ENCODE data around the gene KIFC3.
"Not testable (repeated sequence)": the region's sequence is repeated elsewhere in the genome, so short reads cannot be mapped to it uniquely, and the experiment has no call there.

The KIFC3 gene

GRCh38 chr16:57823836-57824235 lies 21.5 kb upstream of the KIFC3 start:
- Histone ChIP-seq H3K4me1 (ENCODE audit: control insufficient read depth, insufficient read depth, low read length) (no peaks in the 10 kb centered on the region), H3K9ac (ENCODE audit: low read depth, low read length) (no peak overlapping the region)

GRCh38 chr16:57822856-57823255 lies 20.6 kb upstream of the KIFC3 start:
- Histone ChIP-seq H3K27ac (ENCODE audit: low read depth, low read length) (no peak overlapping the region), H3K9ac (ENCODE audit: low read depth, low read length) (no peak overlapping the region), H3K4me1 (ENCODE audit: control insufficient read depth, insufficient read depth, low read length) (no peaks in the 10 kb centered on the region), H3K36me3 (ENCODE audit: control insufficient read depth, insufficient read depth, low read length) (no peaks in the 10 kb centered on the region), H3K9me3 (ENCODE audit: control insufficient read depth, insufficient read depth, low read length) (no peaks in the 10 kb centered on the region), H3K27me3 (ENCODE audit: control insufficient read depth, insufficient read depth, low read length) (no peaks in the 10 kb centered on the region), H3K4me3 (ENCODE audit: low read depth, low read length) (no peak overlapping the region)

More at GRCh38 chr16:57823836-57824235, 21.5 kb upstream of the KIFC3 start:
- H3K27me3 ChIP-seq (ENCODE audit: control insufficient read depth, insufficient read depth, low read length): no peaks in the 10 kb centered on the region
- H3K36me3 ChIP-seq (ENCODE audit: control insufficient read depth, insufficient read depth, low read length): no peaks in the 10 kb centered on the region
- H3K27ac ChIP-seq (ENCODE audit: low read depth, low read length): no peak overlapping the region
- no peak overlapping the region for H3K4me3 ChIP-seq (ENCODE audit: low read depth, low read length)
- no peaks in the 10 kb centered on the region for H3K9me3 ChIP-seq (ENCODE audit: control insufficient read depth, insufficient read depth, low read length)

GRCh38 chr16:57822018-57822553 lies 19.8 kb upstream of the KIFC3 start:
- Histone ChIP-seq H3K4me1 (ENCODE audit: control insufficient read depth, insufficient read depth, low read length) (no peaks in the 10 kb centered on the region), H3K27ac (ENCODE audit: low read depth, low read length) (no peak overlapping the region), H3K4me3 (ENCODE audit: low read depth, low read length) (no peak overlapping the region), H3K9ac (ENCODE audit: low read depth, low read length) (no peak overlapping the region), H3K9me3 (ENCODE audit: control insufficient read depth, insufficient read depth, low read length) (no peaks in the 10 kb centered on the region), H3K36me3 (ENCODE audit: control insufficient read depth, insufficient read depth, low read length) (no peaks in the 10 kb centered on the region), H3K27me3 (ENCODE audit: control insufficient read depth, insufficient read depth, low read length) (no peaks in the 10 kb centered on the region)

GRCh38 chr16:57821149-57821971 lies 19.1 kb upstream of the KIFC3 start:
- peaks cover 4% of the 10 kb centered on the region; the same call in 1 of the 2 replicates for H3K4me1 ChIP-seq (ENCODE audit: control insufficient read depth, insufficient read depth, low read length)
- H3K27ac ChIP-seq (ENCODE audit: low read depth, low read length): no peak overlapping the region
- H3K9ac ChIP-seq (ENCODE audit: low read depth, low read length): no peak overlapping the region

GRCh38 chr16:57818377-57819064 lies 16.2 kb upstream of the KIFC3 start:
- H3K27ac ChIP-seq (ENCODE audit: low read depth, low read length): no peak overlapping the region
- H3K4me1 ChIP-seq (ENCODE audit: control insufficient read depth, insufficient read depth, low read length): peaks cover 7% of the 10 kb centered on the region; the same call in 1 of the 2 replicates
- no peaks in the 10 kb centered on the region for H3K36me3 ChIP-seq (ENCODE audit: control insufficient read depth, insufficient read depth, low read length)
- no peak overlapping the region for H3K9ac ChIP-seq (ENCODE audit: low read depth, low read length)
- H3K4me3 ChIP-seq (ENCODE audit: low read depth, low read length): no peak overlapping the region
- H3K27me3 ChIP-seq (ENCODE audit: control insufficient read depth, insufficient read depth, low read length): no peaks in the 10 kb centered on the region
- H3K9me3 ChIP-seq (ENCODE audit: control insufficient read depth, insufficient read depth, low read length): no peaks in the 10 kb centered on the region

More at GRCh38 chr16:57821149-57821971, 19.1 kb upstream of the KIFC3 start:
- no peaks in the 10 kb centered on the region for H3K27me3 ChIP-seq (ENCODE audit: control insufficient read depth, insufficient read depth, low read length)
- no peaks in the 10 kb centered on the region for H3K36me3 ChIP-seq (ENCODE audit: control insufficient read depth, insufficient read depth, low read length)
- H3K4me3 ChIP-seq (ENCODE audit: low read depth, low read length): no peak overlapping the region
- no peaks in the 10 kb centered on the region for H3K9me3 ChIP-seq (ENCODE audit: control insufficient read depth, insufficient read depth, low read length)

GRCh38 chr16:57817680-57818079 lies 15.4 kb upstream of the KIFC3 start:
- no peak overlapping the region for H3K27ac ChIP-seq (ENCODE audit: low read depth, low read length)

GRCh38 chr16:57815987-57816745 lies 13.9 kb upstream of the KIFC3 start:
- Histone ChIP-seq H3K4me1 (ENCODE audit: control insufficient read depth, insufficient read depth, low read length) (peaks cover 12% of the 10 kb centered on the region; the same call in 1 of the 2 replicates), H3K4me3 (ENCODE audit: low read depth, low read length) (no peak overlapping the region), H3K9ac (ENCODE audit: low read depth, low read length) (no peak overlapping the region), H3K27ac (ENCODE audit: low read depth, low read length) (peak overlapping the region; percentile 59), H3K27me3 (ENCODE audit: control insufficient read depth, insufficient read depth, low read length) (no peaks in the 10 kb centered on the region), H3K9me3 (ENCODE audit: control insufficient read depth, insufficient read depth, low read length) (no peaks in the 10 kb centered on the region), H3K36me3 (ENCODE audit: control insufficient read depth, insufficient read depth, low read length) (no peaks in the 10 kb centered on the region)

More at GRCh38 chr16:57817680-57818079, 15.4 kb upstream of the KIFC3 start:
- H3K9me3 ChIP-seq (ENCODE audit: control insufficient read depth, insufficient read depth, low read length): no peaks in the 10 kb centered on the region
- H3K4me3 ChIP-seq (ENCODE audit: low read depth, low read length): no peak overlapping the region
- H3K27me3 ChIP-seq (ENCODE audit: control insufficient read depth, insufficient read depth, low read length): no peaks in the 10 kb centered on the region
- H3K36me3 ChIP-seq (ENCODE audit: control insufficient read depth, insufficient read depth, low read length): no peaks in the 10 kb centered on the region
- no peak overlapping the region for H3K9ac ChIP-seq (ENCODE audit: low read depth, low read length)
- peaks cover 8% of the 10 kb centered on the region; the same call in 1 of the 2 replicates for H3K4me1 ChIP-seq (ENCODE audit: control insufficient read depth, insufficient read depth, low read length)

GRCh38 chr16:57814896-57815295 lies 12.6 kb upstream of the KIFC3 start:
- Histone ChIP-seq H3K4me1 (ENCODE audit: control insufficient read depth, insufficient read depth, low read length) (peaks cover 18% of the 10 kb centered on the region; the same call in 1 of the 2 replicates), H3K27me3 (ENCODE audit: control insufficient read depth, insufficient read depth, low read length) (no peaks in the 10 kb centered on the region), H3K4me3 (ENCODE audit: low read depth, low read length) (no peak overlapping the region), H3K36me3 (ENCODE audit: control insufficient read depth, insufficient read depth, low read length) (no peaks in the 10 kb centered on the region), H3K9ac (ENCODE audit: low read depth, low read length) (no peak overlapping the region), H3K27ac (ENCODE audit: low read depth, low read length) (no peak overlapping the region), H3K9me3 (ENCODE audit: control insufficient read depth, insufficient read depth, low read length) (no peaks in the 10 kb centered on the region)

- Histone ChIP-seq H3K27ac (ENCODE audit: low read depth, low read length) (no peak overlapping the region), H3K9me3 (ENCODE audit: control insufficient read depth, insufficient read depth, low read length) (no peaks in the 10 kb centered on the region), H3K36me3 (ENCODE audit: control insufficient read depth, insufficient read depth, low read length) (no peaks in the 10 kb centered on the region), H3K9ac (ENCODE audit: low read depth, low read length) (no peak overlapping the region), H3K27me3 (ENCODE audit: control insufficient read depth, insufficient read depth, low read length) (no peaks in the 10 kb centered on the region), H3K4me3 (ENCODE audit: low read depth, low read length) (no peak overlapping the region), H3K4me1 (ENCODE audit: control insufficient read depth, insufficient read depth, low read length) (peaks cover 20% of the 10 kb centered on the region; the same call in 1 of the 2 replicates)
Observed at GRCh38 chr16:57813466-57813865, 11.2 kb upstream of the KIFC3 start.

GRCh38 chr16:57811340-57811739 lies 9.0 kb upstream of the KIFC3 start:
- not testable (repeated sequence) for H3K27ac ChIP-seq (ENCODE audit: low read depth, low read length); H3K27me3 ChIP-seq (ENCODE audit: control insufficient read depth, insufficient read depth, low read length); H3K36me3 ChIP-seq (ENCODE audit: control insufficient read depth, insufficient read depth, low read length); H3K9ac ChIP-seq (ENCODE audit: low read depth, low read length); H3K9me3 ChIP-seq (ENCODE audit: control insufficient read depth, insufficient read depth, low read length); H3K4me3 ChIP-seq (ENCODE audit: low read depth, low read length)
- peaks cover 16% of the 10 kb centered on the region; the same call in 1 of the 2 replicates for H3K4me1 ChIP-seq (ENCODE audit: control insufficient read depth, insufficient read depth, low read length)
